Measurements from ENCODE around the gene MAMDC4.

Gene MAMDC4

DNA sequence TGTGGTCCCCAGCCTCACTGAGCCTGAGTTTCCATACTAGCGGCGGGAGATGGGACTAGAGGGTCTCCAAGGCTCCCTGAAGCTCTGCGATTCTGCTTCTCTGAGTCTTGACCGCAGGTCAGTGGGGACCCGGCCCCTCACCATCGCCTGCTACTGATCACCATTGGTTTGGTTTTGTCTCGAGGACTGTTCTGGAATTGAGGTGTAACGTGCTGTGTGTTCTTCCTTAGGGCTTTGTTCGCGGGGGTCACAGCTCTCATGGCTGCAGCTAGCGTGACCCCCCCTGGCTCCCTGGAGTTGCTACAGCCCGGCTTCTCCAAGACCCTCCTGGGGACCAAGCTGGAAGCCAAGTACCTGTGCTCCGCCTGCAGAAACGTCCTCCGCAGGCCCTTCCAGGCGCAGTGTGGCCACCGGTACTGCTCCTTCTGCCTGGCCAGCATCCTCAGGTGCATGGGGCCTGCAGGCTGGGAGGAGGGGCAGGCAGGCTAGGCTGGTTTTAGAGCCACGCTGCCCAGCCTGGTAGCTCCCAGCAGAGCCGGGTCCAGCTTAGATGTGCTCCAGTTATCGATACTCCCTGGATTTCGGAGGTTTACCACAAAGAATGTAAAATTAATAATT lies 46.4 kb downstream of the MAMDC4 start:
- Histone ChIP-seq H3K9ac (ENCODE audit: low read length) (peak overlapping the region; percentile 27; the same call in 1 of the 2 replicates), H4K20me1 (ENCODE audit: insufficient read depth, low read length) (no peaks in the 10 kb centered on the region), H3K4me2 (ENCODE audit: low read depth, low read length) (peak overlapping the region; percentile 70), H3K9me3 (replicated peaks; ENCODE audit: insufficient read depth, low read length) (no peaks in the 10 kb centered on the region), H3F3A (ENCODE audit: insufficient read depth, low read length) (peaks cover 58% of the 10 kb centered on the region), H3K36me3 (replicated peaks; ENCODE audit: insufficient read depth, low read length) (no peaks in the 10 kb centered on the region; the same call in 1 of the 2 replicates), H3K79me2 (ENCODE audit: low read length) (peaks cover 77% of the 10 kb centered on the region), H3K27me3 (replicated peaks; ENCODE audit: insufficient read depth, low read length) (no peaks in the 10 kb centered on the region), H3K4me1 (ENCODE audit: low read length) (peaks cover 65% of the 10 kb centered on the region), H3K27ac (ENCODE audit: low read length) (peak overlapping the region; percentile 99; the same call in 1 of the 2 replicates), H3K4me3 (ENCODE audit: low read length) (peak overlapping the region; percentile 39), H2AFZ (ENCODE audit: low read length) (no peak overlapping the region), H3K9me2 (replicated peaks; ENCODE audit: insufficient read depth, low read length) (no peaks in the 10 kb centered on the region)
- no peak for DNase-seq
- TF ChIP-seq EZH2 (optimal IDR thresholded peaks at IDR 0.05; ENCODE audit: low read depth, low read length) (no peak), EZH2phosphoT487 (IDR thresholded peaks at IDR 0.05; ENCODE audit: low read length) (no peak)
- TF ChIP-seq, protein P1, sequence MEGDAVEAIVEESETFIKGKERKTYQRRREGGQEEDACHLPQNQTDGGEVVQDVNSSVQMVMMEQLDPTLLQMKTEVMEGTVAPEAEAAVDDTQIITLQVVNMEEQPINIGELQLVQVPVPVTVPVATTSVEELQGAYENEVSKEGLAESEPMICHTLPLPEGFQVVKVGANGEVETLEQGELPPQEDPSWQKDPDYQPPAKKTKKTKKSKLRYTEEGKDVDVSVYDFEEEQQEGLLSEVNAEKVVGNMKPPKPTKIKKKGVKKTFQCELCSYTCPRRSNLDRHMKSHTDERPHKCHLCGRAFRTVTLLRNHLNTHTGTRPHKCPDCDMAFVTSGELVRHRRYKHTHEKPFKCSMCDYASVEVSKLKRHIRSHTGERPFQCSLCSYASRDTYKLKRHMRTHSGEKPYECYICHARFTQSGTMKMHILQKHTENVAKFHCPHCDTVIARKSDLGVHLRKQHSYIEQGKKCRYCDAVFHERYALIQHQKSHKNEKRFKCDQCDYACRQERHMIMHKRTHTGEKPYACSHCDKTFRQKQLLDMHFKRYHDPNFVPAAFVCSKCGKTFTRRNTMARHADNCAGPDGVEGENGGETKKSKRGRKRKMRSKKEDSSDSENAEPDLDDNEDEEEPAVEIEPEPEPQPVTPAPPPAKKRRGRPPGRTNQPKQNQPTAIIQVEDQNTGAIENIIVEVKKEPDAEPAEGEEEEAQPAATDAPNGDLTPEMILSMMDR (IDR thresholded peaks at IDR 0.05; ENCODE audit: low read length), result no peak

DNA sequence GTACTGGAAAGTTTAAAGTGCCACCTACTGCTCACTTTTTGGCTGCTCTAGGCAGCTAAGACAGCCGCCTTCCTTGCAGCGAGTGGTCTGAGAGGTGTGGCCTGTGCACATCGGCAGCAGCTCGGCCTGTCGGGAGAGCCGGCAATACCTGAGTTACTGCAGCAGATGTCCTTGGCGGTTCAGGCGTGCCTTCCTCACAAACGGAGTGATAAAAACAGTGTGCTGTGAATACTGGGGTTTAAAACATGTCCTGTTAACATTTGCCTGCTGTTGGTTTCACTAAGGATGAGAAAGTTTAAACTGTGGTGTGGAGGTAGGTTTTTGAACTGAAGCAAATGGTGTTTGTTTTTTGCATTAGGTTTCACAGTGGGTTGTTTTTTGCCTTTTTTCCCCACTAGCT lies 47.0 kb downstream of the MAMDC4 start:
- peak overlapping the region; percentile 70; the same call in 1 of the 2 replicates for H3K4me2 ChIP-seq (ENCODE audit: low read depth, low read length)
- peaks cover 77% of the 10 kb centered on the region for H3K79me2 ChIP-seq (ENCODE audit: low read length)
- no peak overlapping the region for H2AFZ ChIP-seq (ENCODE audit: low read length)
- H3K4me3 ChIP-seq (ENCODE audit: low read length), result peak overlapping the region; percentile 16
- no peaks in the 10 kb centered on the region for H3K9me3 ChIP-seq (replicated peaks; ENCODE audit: insufficient read depth, low read length)
- H3K9ac ChIP-seq (ENCODE audit: low read length), result peak overlapping the region; percentile 38; the same call in 1 of the 2 replicates
- H3K9me2 ChIP-seq (replicated peaks; ENCODE audit: insufficient read depth, low read length), result no peaks in the 10 kb centered on the region
- TF ChIP-seq EZH2 (optimal IDR thresholded peaks at IDR 0.05; ENCODE audit: low read depth, low read length), result no peak
- TF ChIP-seq, protein P1 (IDR thresholded peaks at IDR 0.05; ENCODE audit: low read length), result peak; percentile 48
- H3K4me1 ChIP-seq (ENCODE audit: low read length), result peaks cover 65% of the 10 kb centered on the region
- no peaks in the 10 kb centered on the region for H3K27me3 ChIP-seq (replicated peaks; ENCODE audit: insufficient read depth, low read length)
- no peaks in the 10 kb centered on the region for H4K20me1 ChIP-seq (ENCODE audit: insufficient read depth, low read length)
- no peaks in the 10 kb centered on the region; the same call in 1 of the 2 replicates for H3K36me3 ChIP-seq (replicated peaks; ENCODE audit: insufficient read depth, low read length)
- H3F3A ChIP-seq (ENCODE audit: insufficient read depth, low read length), result peaks cover 58% of the 10 kb centered on the region
- peak; percentile 93 for DNase-seq
- peak overlapping the region; percentile 99 for H3K27ac ChIP-seq (ENCODE audit: low read length)

DNA sequence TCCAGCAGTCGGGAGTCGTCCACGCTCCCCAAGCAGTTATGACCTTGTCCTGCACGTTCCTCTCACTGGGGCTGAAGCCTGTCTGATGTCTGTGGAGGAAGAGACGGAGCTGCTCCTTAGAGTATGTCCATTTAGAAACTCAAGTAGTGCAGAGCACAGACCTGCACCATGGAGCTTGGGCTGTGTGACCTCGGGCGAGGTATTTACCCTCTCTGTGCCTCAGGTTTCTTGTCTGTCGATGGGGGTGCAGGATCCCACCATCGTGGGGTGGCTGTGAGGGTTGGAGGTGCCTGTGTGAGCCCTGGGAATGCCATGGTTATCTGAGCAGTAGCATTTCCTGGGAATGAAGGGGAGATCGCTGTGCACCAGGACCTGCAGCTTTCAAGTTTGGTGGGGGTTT lies 48.4 kb downstream of the MAMDC4 start:
- Histone ChIP-seq H3K79me2 (ENCODE audit: low read length) (peaks cover 77% of the 10 kb centered on the region), H3K4me1 (ENCODE audit: low read length) (peaks cover 65% of the 10 kb centered on the region), H3K9me2 (replicated peaks; ENCODE audit: insufficient read depth, low read length) (no peaks in the 10 kb centered on the region), H3K36me3 (replicated peaks; ENCODE audit: insufficient read depth, low read length) (no peaks in the 10 kb centered on the region; the same call in none of the 2 replicates), H3F3A (ENCODE audit: insufficient read depth, low read length) (peaks cover 58% of the 10 kb centered on the region), H4K20me1 (ENCODE audit: insufficient read depth, low read length) (no peaks in the 10 kb centered on the region), H3K9ac (ENCODE audit: low read length) (peak overlapping the region; percentile 38; the same call in 1 of the 2 replicates), H3K27ac (ENCODE audit: low read length) (peak overlapping the region; percentile 99; the same call in 1 of the 2 replicates), H3K27me3 (replicated peaks; ENCODE audit: insufficient read depth, low read length) (no peaks in the 10 kb centered on the region), H3K9me3 (replicated peaks; ENCODE audit: insufficient read depth, low read length) (no peaks in the 10 kb centered on the region), H3K4me2 (ENCODE audit: low read depth, low read length) (peak overlapping the region; percentile 80; the same call in 1 of the 2 replicates), H3K4me3 (ENCODE audit: low read length) (no peak overlapping the region), H2AFZ (ENCODE audit: low read length) (no peak overlapping the region)
- TF ChIP-seq, protein P1 (IDR thresholded peaks at IDR 0.05; ENCODE audit: low read length), result no peak
- TF ChIP-seq EZH2 (optimal IDR thresholded peaks at IDR 0.05; ENCODE audit: low read depth, low read length) (no peak), EZH2phosphoT487 (IDR thresholded peaks at IDR 0.05; ENCODE audit: low read length) (no peak)
- DNase-seq, result no peak

Measured in MM.1S (cell line).